Transverse colon (tissue), 3 donors: ENCODE results near the gene MYH10.

Source experiments
- POLR2A ChIP-seq: fragments of 450-650 bp; IDR thresholded peaks from one replicate; pipeline ENCODE4 v1.6.1; 2016; ENCODE audit warnings: antibody characterized with exemption, mild to moderate bottlenecking, moderate library complexity
- TF ChIP-seq, protein P1 (sequence below), 5 experiments: fragments of 200-600 bp in 3 of 5; fragments of 450-650 bp in 2 of 5; sonication (generic) in 3 of 5; IDR thresholded peaks; 1 replicate in 2 of 5; 2 replicates in 3 of 5; pipeline ENCODE4 v1.5.1; 2016 to 2017; ENCODE audit warnings: antibody characterized with exemption in 5 of 5, inconsistent platforms in 3 of 5, mild to moderate bottlenecking in 2 of 5, moderate library complexity in 1 of 5

DNA sequence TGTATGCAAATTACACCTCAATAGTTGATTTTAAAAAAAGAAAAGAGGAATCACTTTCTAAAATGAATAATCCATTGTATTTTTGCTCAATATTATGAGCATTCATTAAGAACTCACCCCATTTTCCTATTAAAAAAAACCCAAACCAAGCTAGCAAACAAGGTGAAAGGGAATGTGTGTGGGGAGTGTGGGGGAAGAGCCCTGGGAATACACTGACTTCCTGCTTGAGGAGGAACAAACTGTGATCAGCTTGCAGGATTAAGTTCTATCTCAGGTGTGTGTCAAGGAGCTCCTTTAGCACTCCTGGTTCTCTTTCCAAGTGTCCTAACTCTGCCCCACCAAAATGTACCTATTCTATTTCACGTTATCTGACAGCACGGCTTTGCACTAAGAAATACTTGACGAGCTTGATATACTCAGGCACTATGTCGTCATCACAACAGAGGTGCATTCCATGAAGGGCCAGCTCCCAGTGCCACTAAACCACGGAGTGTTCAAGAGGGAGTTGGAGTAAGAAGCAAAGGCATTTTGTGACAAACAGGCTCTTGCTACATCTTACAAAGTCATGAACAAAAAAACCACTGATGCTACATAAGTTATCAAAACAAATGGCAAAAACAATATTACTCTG lies 73.2 kb downstream of the MYH10 start:
- no peak for TF ChIP-seq POLR2A
- TF ChIP-seq, protein P1, sequence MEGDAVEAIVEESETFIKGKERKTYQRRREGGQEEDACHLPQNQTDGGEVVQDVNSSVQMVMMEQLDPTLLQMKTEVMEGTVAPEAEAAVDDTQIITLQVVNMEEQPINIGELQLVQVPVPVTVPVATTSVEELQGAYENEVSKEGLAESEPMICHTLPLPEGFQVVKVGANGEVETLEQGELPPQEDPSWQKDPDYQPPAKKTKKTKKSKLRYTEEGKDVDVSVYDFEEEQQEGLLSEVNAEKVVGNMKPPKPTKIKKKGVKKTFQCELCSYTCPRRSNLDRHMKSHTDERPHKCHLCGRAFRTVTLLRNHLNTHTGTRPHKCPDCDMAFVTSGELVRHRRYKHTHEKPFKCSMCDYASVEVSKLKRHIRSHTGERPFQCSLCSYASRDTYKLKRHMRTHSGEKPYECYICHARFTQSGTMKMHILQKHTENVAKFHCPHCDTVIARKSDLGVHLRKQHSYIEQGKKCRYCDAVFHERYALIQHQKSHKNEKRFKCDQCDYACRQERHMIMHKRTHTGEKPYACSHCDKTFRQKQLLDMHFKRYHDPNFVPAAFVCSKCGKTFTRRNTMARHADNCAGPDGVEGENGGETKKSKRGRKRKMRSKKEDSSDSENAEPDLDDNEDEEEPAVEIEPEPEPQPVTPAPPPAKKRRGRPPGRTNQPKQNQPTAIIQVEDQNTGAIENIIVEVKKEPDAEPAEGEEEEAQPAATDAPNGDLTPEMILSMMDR (IDR thresholded peaks at IDR 0.05): no peak
